Measurements from ENCODE around the gene C19orf18.

- TF ChIP-seq EP300 (IDR thresholded peaks at IDR 0.05) (no peak), POLR2AphosphoS5 (IDR thresholded peaks at IDR 0.05) (no peak), POLR2A (IDR thresholded peaks at IDR 0.05) (no peak)
- TF ChIP-seq, protein P1, sequence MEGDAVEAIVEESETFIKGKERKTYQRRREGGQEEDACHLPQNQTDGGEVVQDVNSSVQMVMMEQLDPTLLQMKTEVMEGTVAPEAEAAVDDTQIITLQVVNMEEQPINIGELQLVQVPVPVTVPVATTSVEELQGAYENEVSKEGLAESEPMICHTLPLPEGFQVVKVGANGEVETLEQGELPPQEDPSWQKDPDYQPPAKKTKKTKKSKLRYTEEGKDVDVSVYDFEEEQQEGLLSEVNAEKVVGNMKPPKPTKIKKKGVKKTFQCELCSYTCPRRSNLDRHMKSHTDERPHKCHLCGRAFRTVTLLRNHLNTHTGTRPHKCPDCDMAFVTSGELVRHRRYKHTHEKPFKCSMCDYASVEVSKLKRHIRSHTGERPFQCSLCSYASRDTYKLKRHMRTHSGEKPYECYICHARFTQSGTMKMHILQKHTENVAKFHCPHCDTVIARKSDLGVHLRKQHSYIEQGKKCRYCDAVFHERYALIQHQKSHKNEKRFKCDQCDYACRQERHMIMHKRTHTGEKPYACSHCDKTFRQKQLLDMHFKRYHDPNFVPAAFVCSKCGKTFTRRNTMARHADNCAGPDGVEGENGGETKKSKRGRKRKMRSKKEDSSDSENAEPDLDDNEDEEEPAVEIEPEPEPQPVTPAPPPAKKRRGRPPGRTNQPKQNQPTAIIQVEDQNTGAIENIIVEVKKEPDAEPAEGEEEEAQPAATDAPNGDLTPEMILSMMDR (IDR thresholded peaks at IDR 0.05) = no peak
These were observed 26.3 kb upstream of the C19orf18 start for GRCh38 chr19:58000677-58001076.
